Left ventricle myocardium superior (tissue), 1 donor: ENCODE data around the gene WDR31. TPM values are rescaled to one million over a fixed set of nuclear protein-coding genes. Genes with fewer than 3 reads are reported as not detected.
"Not testable (repeated sequence)": the region's sequence is repeated elsewhere in the genome, so short reads cannot be mapped to it uniquely, and the experiment has no call there.

ENCODE experiments used
- ATAC-seq: fragments of 200-7000 bp; cut with Tn5 transposase; one replicate; pipeline ENCODE4 v1.9.1; 2020; ENCODE audit warnings: mild to moderate bottlenecking, moderate library complexity
- DNase-seq: peaks from one replicate; pipeline ENCODE4 v3.0.0-alpha.2; 2020
- intact Hi-C: fragments of 100-400 bp; cut with micrococcal nuclease; formaldehyde crosslinking; loops from one replicate; pipeline ENCODE4 v1.11.0; 2022
- long read RNA-seq: library from polyadenylated mRNA; unstranded; transcript quantifications from one replicate; pipeline ENCODE4 v2.0.0, GENCODE V29; 2021
- total RNA-seq: library from RNA; stranded (reverse); fragmentation: NEBNext Ultra II Directional; extraction: Animal tissue kit (Norgen Biotek cat#: 25700); gene quantifications from one replicate; pipeline ENCODE4 v1.2.1, GENCODE V29; 2021
- donor health status: DM: no; HTN: yes; CAD: no; lungs with severe emphysema.

Gene WDR31
- 12.9 TPM for total RNA-seq
- long read RNA-seq, full-length matches to known transcripts = 9 of 16 reads
- long read RNA-seq, partial matches to known transcripts = 4 of 16 reads
- long read RNA-seq, other reads (novel, unspliced or antisense) = 3 of 16 reads

DNA sequence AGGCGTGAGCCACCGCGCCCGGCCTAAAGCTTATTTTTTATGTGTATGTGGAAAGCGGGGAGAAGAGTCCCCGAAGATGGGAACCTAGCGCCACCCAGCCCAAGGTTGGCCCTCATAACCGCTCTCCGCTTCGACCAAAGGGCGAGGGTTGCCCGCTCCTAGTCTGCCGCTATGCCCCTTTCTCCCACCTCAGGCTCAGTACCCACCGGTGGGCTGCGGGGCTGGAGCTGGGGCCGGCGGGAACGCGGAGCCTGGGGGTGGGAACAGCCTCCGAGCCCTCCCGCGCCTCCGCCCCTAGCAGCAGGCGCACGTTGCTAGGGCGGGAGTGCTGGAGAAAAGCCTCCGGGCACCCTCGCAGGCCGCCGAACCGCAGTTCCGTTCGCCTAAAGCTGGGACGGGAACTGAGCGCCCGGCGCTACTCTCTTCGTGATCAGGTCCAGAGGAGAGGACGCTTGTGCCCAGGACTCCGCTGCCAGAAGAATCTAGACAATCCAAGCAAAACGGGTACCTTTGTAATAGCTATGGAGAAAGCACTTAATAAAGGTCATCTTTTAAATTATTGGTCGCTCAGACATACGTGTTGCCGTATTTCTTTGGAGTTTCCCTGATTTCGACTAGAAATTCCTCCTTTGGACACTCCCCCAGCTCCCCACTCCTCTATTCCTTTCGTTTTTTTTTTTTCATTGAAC is at the start of gene WDR31:
Gene WDR31, minus strand, starts transcription at position 265 of the 689 bp plus-strand sequence. CDS start 8,253 bp downstream, outside the sequence.
- DNase-seq (peak; percentile 92), ATAC-seq (peak; percentile 92)
- intact Hi-C loops = no loop called here

DNA sequence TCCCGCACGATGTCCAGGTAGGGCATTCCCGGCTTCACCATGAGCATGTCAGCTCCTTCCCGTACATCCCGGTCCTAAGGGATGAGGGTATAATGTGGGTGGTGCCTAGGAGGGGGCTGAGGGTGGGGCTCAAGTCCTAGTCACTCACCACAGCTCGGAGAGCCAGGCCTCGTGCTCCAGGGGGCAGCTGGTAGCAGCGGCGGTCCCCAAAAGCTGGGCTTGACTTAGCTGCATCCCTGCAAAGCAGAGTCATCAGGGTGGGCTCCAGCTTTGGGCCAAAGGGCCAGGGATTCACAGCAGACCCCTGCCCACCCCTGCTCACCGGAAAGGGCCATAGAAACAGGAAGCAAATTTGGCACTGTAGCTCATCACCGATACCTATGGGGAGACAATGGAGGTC is 49.4 kb upstream of the WDR31 start:
- no peak for ATAC-seq
- intact Hi-C loops = no loop called here
- DNase-seq = no peak

DNA sequence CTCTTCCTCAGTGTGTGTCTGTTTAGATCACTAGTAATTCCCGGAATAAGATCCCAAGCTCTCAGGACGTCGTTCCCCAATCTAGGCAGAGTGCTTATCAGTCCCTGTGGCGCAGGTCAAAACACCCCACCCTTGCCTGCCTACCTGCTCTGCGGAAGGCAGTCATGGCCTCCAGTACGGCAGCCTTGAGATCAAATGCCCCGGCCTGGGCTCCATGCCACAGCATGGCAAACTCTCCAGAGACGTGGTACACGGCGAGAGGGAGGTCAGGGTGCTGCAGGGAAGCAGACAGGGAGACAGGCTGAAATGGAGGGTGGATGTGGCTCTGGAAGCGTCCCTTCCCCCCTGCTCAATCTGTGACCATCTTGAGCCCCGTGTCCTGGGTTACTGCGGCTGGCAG is 48.8 kb upstream of the WDR31 start:
- ATAC-seq (no peak), DNase-seq (no peak)
- intact Hi-C loops = no loop called here

DNA sequence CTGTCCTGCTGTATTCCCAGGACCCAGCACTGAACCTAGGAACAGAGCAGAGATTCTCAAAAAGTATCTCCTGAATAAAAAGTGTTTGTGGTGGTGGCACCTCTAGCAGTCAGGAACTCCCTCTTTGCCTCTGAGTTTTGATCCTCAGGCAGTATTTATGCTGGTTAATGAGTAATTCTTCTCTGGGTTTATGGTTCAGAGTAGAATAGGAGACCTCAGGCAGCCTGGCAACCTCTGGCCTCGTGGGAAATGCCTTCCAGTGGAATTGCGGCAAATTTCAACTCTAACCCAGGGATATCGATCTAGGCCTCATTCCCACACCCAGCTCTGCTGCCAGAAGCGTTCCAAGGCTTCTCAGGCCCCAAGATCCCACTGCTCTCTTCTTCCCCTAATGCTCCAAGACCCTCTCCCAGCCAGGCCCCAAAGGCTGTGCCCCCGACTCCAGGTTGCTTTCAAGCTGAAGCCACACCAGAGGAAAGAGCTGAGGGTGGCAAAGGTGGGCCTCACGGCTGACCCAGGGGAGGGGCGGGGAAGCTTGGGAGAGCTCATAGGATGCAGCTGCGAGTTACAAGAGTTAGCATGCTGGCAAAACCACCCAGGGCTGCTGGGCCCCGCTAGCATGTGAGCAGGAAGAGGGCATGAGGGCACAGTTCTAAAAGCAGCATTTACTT is 47.6 kb upstream of the WDR31 start:
- ATAC-seq (no peak), DNase-seq (no peak)
- intact Hi-C loops = no loop called here

DNA sequence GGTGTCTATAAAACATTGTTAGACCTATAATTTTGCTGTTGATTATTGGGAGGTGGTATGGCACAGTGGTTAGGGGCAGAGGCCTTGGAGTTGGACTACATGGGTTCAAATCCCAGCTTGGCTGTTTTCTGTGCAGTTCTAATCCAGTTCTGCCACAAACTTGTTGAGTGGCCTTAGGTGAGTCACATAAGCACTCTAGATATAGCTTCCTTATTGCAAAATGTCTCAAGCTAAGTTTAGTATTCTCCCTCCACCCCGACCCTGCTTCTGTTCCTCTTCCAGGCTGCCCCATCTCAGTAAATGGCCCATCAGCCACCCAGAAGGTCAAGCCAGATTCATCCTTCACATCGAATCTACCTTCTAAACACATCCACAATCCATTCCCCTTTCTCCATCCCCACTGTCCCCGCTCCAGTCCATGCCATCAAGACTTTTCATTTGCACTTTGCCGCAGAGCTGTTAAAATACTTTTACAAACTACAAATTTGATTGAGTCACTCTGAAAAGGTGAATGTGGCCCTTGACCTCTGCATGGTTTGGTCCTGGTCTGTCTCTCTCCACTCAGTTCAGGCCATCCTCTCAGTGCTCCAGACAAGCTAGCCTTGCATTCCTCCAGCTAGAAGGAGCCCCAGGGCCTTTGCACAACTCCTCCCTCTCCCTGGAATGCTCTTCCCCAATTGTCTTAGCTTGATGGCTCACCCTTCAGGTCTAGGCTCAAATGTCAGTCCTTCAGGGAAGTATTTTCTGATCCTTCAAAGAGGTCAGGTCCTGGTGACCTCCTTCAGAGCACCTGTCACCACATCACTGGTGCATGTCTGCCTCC is 46.7 kb upstream of the WDR31 start:
- no peak for ATAC-seq
- intact Hi-C loops = no loop called here
- no peak for DNase-seq

DNA sequence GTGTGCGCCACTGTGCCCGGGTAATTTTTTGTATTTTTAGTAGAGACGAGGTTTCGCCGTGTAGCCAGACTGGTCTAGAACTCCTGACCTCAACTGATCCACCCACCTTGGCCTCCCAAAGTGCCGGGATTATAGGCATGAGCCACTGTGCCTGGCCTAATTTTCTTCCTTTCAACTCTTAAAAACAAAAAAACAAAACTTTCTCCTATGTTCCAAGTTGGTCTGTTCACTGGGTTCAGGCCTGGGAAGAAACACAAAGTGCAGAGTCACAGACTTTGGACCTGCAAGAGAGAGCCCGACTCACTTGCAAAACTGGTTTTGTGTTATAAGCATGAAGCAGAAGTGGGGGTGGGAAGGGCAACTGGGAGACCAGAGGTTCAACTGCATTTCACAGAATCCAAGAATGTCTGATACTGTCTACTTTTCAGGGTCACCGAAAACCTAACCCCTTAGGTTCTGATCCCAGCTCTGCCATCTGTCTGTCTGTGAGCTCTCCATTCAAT is 41.9 kb upstream of the WDR31 start:
- ATAC-seq = no peak
- intact Hi-C loops = no loop called here
- DNase-seq = no peak

DNA sequence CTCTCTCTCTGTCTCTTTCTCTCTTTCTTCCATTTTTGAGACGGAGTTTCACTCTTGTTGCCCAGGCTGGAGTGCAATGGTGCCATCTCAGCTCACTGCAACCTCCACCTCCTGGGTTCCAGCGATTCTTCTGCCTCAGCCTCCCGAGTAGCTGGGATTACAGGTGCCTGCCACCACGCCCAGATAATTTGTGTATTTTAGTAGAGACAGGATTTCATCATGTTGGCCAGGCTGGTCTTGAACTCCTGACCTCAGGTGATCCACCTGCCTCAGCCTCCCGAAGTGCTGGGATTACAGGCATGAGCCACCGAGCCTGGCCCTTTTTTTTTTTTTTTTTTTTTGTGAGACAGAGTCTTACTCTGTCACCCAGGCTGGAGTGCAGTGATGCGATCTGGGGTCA is 41.4 kb upstream of the WDR31 start:
- DNase-seq, intact Hi-C loops, ATAC-seq: not testable (repeated sequence)

DNA sequence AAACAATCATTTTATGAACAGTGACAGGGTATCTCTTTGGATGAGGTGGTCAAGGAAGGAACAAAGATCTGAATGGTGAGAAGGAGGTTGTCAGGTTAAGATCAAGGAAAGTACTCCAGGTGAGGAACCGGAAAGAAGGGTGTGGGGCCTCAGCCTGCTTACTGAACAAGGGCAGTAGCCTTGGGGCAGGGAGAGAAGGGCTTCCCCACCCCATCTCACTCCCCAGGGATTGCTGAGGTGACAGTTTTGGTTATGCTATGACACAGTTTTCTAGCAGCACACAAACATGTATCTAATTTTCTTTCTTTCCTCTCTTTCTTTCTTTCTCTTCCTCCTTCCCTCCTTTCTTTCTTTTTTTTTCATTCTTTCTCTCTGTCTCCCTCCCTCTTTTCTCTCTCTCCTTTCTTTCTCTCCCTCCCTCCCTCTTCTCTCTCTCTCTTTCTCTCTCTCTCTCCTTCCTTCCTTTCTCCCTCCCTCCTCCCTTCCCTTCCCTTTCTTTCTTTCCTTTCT is 40.8 kb upstream of the WDR31 start:
- DNase-seq = no peak
- intact Hi-C loops = no loop called here
- ATAC-seq = no peak

DNA sequence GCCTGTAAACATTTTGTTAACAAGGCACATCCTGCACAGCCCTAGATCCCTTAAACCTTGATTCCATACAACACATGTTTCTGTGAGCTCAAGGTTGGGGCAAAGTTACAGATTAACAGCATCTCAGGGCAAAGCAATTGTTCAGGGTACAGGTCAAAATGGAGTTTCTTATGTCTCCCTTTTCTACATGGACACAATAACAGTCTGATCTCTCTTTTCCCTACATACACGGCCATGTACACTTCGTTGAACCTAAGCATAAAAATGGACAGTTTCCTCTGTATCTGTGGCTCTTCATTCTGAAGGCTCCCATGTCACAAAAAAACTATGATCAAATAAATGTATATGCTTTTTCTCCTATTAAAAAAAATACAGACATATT is 39.7 kb upstream of the WDR31 start:
- DNase-seq, intact Hi-C loops, ATAC-seq: not testable (repeated sequence)

DNA sequence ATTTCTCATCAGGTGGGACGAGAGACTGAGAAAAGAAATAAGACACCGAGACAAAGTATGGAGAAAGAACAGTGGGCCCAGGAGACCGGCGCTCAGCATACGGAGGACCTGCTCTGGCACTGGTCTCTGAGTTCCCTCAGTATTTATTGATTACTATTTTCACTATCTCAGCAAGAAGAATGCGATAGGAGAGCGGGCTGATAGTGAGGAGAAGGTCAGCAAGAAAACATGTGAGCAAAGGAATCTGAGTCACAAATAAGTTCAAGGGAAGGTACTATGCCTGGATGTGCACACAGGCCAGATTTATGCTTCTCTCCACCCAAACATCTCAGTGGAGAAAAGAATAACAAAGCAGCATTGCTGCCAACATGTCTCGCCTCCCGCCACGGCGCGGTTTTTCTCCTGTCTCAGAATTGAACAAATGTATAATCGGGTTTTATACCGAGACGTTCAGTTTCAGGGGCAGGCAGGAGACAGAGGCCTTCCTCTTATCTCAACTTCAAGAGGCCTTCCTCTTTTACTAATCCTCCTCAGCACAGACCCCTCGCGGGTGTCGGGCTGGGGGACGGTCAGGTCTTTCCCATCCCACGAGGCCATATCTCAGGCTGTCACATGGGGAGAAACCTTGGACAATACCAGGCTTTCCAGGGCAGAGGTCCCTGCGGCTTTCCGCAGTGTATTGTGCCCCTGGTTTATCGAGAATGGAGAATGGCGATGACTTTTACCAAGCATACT is 39.2 kb upstream of the WDR31 start:
- intact Hi-C loops, ATAC-seq, DNase-seq: not testable (repeated sequence)

DNA sequence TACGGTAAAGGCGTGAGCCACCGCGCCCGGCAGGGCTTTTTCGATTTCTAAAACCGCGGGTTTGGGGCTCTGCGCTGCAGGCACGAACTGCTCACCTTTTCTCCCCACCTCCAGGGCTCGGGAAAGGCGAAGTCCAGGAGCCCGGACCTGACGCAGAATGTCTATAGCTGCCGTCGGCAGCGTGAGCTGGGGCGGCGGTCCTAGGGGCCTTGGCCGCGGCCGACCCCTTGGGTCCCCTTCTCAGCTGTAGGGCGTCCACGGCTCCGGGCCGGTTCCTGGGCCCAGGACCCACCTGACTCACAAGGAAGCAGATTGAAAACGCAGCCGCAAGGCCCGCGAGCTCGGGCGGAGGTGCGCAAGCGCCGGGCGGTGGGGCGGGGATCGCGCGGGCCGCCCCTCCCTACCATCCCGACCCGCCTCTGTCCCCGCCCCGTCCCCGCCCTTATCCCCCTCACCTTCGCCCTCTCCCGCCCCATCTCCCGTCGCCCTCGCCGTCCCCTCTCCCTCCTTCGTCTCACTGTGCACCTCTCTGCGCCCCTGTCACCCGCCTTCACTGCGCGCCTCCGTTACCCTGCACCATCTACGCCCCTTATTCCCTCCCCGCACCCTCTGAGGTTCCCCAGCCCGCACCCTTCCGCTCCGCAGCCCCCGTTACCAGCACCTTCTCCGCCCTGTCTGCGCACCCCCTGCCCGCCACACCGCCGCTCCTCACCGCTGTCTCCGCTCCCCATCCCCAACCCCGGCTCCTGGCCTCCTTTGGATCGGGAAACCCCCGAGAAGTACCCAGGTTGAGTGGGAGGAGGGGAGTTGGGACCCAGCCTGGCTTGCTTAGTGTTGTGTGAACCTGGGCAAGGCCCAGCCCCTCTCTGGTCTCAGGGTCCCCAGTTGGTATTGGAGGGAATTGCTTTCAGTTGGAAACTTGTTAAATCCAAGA is 36.8 kb upstream of the WDR31 start, which contains the start of gene HDHD3:
Gene HDHD3, minus strand, starts transcription at position 353 of the 934 bp plus-strand sequence. CDS start 2,632 bp downstream, outside the sequence.
- intact Hi-C loops = no loop called here
- peak; percentile 72 for DNase-seq
- peak; percentile 92 for ATAC-seq

DNA sequence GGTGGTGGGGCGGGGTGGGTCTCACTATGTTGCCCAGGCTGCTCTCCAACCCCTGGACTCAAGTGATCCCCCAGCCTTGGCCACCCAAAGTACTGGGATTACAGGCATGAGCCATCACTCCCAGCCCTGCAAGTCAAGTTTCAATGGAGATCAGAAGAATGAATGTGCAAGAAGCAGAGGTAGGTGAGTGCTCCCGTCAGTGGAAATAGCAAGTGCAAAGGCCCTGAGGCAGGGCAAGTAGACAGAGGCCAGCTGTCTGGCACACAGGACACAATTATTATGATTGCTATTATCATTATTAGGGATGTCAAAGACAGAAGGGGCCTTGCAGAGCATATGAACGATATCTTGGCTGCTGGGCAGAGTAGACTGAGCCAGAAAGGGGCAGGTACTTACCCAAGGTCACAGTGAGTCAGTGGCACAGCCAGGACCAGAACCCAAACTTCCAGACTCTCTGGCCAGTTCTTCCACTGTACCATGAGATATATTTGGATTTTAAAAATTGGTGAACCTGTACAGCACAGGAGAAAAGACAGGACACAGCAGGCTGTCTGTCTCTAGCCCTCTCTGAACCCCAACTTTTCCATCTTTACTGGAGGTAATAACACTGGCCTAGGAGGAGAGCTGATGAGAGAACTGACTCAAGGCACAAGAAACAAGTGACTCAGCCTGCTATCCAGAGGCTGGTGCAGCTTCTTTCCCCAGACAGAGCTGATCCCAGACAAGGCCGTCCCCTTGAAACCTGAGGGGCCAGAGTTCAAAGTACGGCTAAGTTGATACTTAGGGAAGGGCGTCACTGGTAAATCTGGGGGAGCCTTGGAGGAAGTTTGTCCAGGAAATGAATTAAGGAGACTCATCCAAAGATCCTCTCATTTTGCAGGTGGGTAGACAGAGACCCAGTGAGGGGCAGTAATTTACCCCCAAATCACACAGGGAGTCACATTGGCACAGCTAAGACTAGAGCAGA is 35.3 kb upstream of the WDR31 start:
- DNase-seq (no peak), ATAC-seq (no peak)
- intact Hi-C loops = no loop called here

DNA sequence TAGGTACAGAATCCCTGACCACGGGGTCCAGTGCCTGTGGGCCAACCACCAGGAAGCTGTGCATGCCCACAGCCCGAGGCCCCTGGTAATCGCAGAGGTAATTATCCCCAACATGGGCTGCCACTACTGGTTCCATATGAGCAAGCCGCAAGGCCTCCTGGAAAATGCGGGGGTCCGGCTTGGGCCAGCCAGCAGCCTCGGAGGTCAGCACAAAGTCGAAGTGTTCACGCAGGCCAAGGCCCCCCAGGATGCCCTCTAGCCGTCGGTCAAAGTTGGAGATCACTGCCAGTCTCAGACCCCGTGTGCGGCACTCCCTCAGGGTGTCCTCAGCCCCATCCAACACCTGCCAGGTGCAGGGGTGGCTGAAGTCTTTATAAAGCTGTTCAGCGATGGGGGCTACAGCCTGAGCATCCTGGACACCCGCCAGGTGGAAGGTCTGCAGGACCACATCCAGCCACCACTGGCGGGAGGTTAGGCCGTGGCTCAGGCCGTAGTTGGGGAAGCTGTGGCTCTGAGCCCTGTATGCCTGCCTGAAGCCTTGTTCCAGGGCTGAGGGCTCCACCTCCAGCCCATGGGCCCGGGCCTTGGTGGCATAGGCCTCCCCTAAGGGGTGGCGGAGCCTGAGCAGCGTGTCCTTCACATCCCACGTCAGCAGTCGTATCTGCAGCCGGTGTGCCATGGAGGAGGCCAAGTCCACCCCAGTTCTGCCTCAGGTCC is 33.8 kb upstream of the WDR31 start:
- intact Hi-C loops = no loop called here
- ATAC-seq (no peak), DNase-seq (no peak)

DNA sequence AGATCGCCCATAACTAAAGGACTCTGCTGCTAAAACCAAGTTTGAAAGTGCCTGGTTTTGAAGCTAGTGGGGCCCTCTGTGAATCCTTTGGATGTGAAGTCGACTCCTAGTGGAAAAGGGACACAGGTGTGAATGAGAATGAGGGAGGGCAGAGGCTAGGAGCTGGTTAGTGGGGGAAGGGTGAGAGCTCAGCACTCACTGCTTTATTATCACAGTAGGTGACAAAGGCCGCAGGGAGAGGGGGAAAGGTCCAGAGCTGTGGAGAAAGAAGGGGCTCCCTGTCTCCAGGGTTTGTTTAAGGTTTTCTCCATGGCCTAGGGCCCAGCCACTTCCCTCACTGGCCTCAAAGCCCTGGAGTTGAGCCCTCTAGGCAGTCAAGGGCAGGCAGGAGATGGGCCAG is 33.2 kb upstream of the WDR31 start:
- intact Hi-C loops = no loop called here
- ATAC-seq (no peak), DNase-seq (no peak)

DNA sequence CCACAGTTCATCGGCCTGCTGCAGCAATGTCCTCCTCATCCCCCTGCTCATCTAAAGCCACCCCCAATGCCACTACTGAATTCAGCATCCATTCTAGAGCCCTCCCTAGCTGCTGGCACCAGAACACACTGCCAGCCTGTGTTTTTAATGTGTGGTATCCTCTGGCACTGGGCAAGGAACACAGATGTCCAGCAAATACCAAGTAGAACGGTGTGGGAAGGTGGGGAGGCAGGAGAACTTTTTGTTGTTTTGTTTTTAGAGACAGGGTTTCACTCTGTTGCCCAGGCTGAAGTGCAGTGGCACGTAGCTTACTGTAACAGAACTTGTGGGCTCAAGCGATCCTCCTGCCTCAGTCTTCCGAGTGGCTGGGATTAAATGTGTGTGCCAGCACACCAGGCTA is 32.0 kb upstream of the WDR31 start:
- no peak for DNase-seq
- no peak for ATAC-seq
- intact Hi-C loops = no loop called here

DNA sequence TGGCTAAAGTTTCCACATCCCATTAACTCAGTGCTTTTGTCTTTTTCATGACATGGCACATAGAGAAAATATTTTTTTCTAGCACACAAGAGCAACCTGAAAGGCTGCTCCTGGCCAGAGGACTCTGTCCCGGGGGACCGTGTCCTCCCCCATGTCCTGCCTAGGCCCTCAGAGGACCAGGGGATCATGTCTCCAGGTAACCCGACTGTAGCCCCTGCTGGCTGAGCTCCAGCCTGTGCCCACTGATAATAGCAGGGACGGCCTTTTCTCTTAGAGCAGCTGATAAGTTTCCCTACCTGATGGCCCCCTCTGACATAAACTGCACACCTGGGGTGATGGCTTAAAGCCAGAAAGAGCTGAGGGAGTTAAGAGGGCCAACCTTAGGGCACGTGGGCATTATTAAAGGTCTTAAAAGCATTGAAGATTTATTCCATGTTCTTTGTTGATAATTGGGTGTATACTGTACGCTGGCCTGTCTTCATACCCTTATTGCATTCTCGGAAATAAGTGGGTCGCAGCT is 30.8 kb upstream of the WDR31 start:
- DNase-seq (no peak), ATAC-seq (no peak)
- intact Hi-C loops = no loop called here
